Bronchial epithelial cell (primary cell): ENCODE data around the gene CLSTN2. TPM values are rescaled to one million over a fixed set of nuclear protein-coding genes. Genes with fewer than 3 reads are reported as not detected.

Source experiments
- DNase-seq: peaks from one replicate; pipeline ENCODE4 v3.0.0-alpha.2; 2010; ENCODE audit warnings: low read depth
- FAIRE-seq: peaks from 2 replicates; lab custom pipeline; 2011; peaks lifted over from hg19 to GRCh38; lab: Jason Lieb, UNC
- H3K27me3 ChIP-seq: 2 replicates; pipeline ENCODE4 v1.5.1; 2011; ENCODE audit warnings: low read length; ENCODE audit not compliant: control insufficient read depth, insufficient read depth
- H3K36me3 ChIP-seq: 2 replicates; pipeline ENCODE4 v1.5.1; 2011; ENCODE audit warnings: low read length; ENCODE audit not compliant: control insufficient read depth, insufficient read depth
- H3K4me3 ChIP-seq: 2 replicates; pipeline ENCODE4 v1.5.1; 2011; ENCODE audit warnings: mild to moderate bottlenecking, low read depth, low read length, control low read depth
- total RNA-seq: library from RNA; depleted of rRNA; stranded (reverse); fragments of >200 nt; gene quantifications from 2 replicates; pipeline ENCODE4 v1.2.1, GENCODE V29; 2014
- TF ChIP-seq, protein P1 (sequence below): IDR thresholded peaks from 2 replicates; pipeline ENCODE4 v1.5.1; 2011; ENCODE audit warnings: mild to moderate bottlenecking, moderate library complexity, low read length, control low read depth, inconsistent platforms; ENCODE audit not compliant: insufficient read depth, severe bottlenecking

Gene CLSTN2
- total RNA-seq, 1 donor from 2014 or later, result 0.26 TPM

DNA sequence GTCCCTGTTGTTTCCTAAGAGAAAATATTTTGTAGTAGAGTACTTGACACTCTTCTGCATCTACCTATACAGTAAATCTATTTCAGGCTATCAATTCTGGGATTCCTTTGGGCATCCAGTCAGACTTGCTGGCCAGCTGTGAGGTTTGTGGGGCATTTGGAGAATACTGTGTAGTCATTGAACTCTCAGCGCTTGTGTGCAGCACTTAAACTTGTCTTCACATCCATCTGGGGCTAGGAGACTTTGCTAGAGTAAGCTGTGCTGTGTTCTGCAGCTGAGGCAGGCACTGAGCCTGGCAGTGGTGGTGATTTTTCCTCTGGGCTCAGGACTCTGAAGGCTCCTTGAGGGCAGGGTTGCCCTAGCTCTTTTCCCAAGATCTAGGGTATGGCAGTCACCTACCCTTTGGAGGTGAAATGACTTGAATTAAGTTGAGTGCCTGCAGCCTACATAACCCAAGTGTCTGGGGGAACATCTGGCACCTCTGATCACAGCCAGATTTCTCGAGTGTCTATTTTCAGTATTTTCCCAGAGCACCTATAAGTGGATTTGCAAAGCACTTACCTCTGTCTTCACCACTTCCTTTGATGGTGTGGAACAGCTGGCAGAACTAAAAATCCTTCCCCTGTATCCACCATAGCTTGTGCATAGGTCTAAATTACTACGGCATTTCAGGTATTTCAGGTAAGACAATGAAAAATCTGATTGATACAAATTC lies 19.3 kb downstream of the CLSTN2 start:
- TF ChIP-seq, protein P1, sequence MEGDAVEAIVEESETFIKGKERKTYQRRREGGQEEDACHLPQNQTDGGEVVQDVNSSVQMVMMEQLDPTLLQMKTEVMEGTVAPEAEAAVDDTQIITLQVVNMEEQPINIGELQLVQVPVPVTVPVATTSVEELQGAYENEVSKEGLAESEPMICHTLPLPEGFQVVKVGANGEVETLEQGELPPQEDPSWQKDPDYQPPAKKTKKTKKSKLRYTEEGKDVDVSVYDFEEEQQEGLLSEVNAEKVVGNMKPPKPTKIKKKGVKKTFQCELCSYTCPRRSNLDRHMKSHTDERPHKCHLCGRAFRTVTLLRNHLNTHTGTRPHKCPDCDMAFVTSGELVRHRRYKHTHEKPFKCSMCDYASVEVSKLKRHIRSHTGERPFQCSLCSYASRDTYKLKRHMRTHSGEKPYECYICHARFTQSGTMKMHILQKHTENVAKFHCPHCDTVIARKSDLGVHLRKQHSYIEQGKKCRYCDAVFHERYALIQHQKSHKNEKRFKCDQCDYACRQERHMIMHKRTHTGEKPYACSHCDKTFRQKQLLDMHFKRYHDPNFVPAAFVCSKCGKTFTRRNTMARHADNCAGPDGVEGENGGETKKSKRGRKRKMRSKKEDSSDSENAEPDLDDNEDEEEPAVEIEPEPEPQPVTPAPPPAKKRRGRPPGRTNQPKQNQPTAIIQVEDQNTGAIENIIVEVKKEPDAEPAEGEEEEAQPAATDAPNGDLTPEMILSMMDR, result no peak
- FAIRE-seq (no peak), DNase-seq (no peak)
- no peaks in the 10 kb centered on the region for H3K27me3 ChIP-seq
- H3K4me3 ChIP-seq, result no peak overlapping the region
- no peaks in the 10 kb centered on the region for H3K36me3 ChIP-seq

DNA sequence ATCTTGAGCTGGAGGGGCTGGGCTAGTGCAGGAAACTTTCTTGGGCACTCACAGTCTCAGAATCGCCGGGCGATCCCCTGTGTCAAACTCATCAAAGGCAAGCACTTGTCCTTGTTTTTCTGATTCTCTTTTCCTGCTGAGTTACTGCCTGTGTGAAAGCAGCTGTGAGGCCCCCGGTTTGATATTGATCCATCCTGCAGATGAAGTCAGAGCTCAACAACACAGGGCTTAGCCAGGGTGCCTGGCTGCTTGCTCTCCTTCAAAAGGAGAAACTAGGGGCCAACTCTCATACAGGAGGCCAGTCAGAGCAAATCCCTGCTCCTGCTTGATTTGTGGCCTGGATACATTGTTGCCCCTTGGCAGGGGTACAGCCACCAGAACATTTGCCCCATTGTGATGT lies 22.9 kb downstream of the CLSTN2 start:
- no peak overlapping the region for H3K4me3 ChIP-seq
- FAIRE-seq (no peak), DNase-seq (no peak)
- TF ChIP-seq, protein P1, result no peak
- H3K27me3 ChIP-seq, result no peaks in the 10 kb centered on the region
- no peaks in the 10 kb centered on the region for H3K36me3 ChIP-seq

DNA sequence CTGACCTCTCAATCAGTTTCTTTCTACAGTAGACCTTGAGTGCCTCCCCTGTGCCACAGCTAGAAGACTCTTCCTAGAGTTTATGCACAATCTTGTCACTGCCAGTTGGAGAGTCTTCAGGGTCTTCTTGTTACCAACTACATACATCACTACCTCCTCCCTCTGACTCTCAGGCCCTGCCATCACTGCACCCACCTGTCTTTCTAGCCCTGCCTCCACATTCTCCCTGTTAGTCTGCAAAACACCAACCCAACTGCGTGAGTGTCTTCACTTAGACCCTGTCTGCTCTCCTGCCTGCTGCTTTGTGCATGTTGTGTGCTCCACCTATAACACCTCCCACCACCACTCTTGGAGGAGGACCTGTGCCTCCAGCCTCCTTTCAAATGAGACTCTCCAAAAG lies 34.4 kb downstream of the CLSTN2 start:
- no peak for FAIRE-seq
- H3K4me3 ChIP-seq, result no peak overlapping the region
- TF ChIP-seq, protein P1, result no peak
- no peaks in the 10 kb centered on the region for H3K36me3 ChIP-seq
- H3K27me3 ChIP-seq, result no peaks in the 10 kb centered on the region
- DNase-seq, result no peak

DNA sequence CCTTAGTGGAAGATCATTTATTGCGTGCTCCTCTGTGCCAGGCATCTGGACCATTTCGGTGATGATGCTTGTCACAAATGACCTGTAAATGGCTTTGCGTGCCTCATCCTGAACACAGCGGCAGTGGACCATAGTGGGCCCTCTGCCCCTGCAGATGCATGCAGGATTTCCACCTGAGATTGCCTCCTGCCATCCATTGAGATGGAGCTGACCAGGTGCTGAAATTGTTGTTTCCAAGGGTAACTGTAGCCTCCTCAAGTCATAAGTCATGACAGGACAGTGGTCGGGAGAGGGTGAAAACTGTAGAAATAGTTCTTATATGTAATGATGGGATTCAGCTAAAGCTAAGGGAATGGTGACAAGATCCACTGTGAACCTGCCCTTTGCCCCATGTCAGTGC lies 35.5 kb downstream of the CLSTN2 start:
- Histone ChIP-seq H3K27me3 (no peaks in the 10 kb centered on the region), H3K36me3 (no peaks in the 10 kb centered on the region), H3K4me3 (no peak overlapping the region)
- no peak for FAIRE-seq
- TF ChIP-seq, protein P1, result no peak
- DNase-seq, result no peak

DNA sequence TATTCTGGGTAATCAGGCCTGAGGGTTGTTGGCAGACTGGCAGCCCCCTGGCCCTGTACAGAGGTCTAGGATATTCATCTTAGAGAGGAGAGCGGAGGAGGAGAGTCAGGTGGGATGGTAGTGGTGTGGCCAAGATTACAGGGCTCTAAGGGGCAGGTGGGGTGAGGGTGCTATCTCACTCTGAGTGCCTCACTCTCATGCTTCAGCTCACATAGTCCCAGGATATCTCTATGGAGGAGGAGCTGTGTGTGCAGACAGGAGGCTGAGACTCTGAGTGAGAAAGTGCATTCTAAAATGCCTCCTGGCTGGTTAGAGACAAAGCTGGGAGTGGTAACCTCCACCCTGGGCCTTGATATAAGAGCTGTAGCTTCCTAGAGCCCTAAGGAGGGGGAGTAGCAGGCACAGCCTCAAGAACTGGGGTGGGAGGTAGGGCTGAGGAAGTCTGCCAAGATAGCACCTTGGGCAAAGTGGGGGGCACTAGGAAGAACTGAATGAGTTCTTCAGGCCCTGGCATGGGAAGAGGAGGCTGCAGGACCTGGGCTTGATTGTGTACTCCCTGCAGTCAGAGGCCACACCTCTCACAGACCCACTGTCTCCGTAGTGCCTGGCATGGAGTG lies 39.9 kb downstream of the CLSTN2 start:
- H3K4me3 ChIP-seq, result no peak overlapping the region
- H3K27me3 ChIP-seq, result no peaks in the 10 kb centered on the region
- TF ChIP-seq, protein P1, result no peak
- no peak for DNase-seq
- FAIRE-seq, result no peak
- no peaks in the 10 kb centered on the region for H3K36me3 ChIP-seq
